ENCODE data around the gene LOXL1.

GRCh38 chr15:73959801-73960200 is 33.5 kb downstream of the LOXL1 start:
- TF ChIP-seq POLR2AphosphoS5 (IDR thresholded peaks at IDR 0.05) (no peak), CTCF (IDR thresholded peaks at IDR 0.05) (no peak)

All from prostate gland (tissue), 2 donors.